Activated gamma-delta T cell treated with Interleukin-2 at 50 U/mL for 16 hours (primary cell): ENCODE measurements around the gene APIP.

Experiments
- DNase-seq: peaks from one replicate; pipeline ENCODE4 v3.0.0-alpha.2; 2020

Gene APIP

GRCh38 chr11:34916015-34916842, at the start of gene APIP, which contains the start of gene PDHX:
Gene APIP, minus strand, starts transcription at chr11:34916379. Its CDS starts 95 bp downstream, at chr11:34916284.
Gene PDHX, plus strand, starts transcription at chr11:34916618. Its CDS starts 38 bp downstream, at chr11:34916656.
- DNase-seq, result peak; percentile 96

GRCh38 chr11:34964610-34965331, 48.6 kb upstream of the APIP start:
- no peak for DNase-seq

GRCh38 chr11:34963351-34963750, 47.2 kb upstream of the APIP start:
- no peak for DNase-seq

- DNase-seq, result no peak
These were observed 45.9 kb upstream of the APIP start for GRCh38 chr11:34962034-34962433.

- no peak for DNase-seq
These were observed 44.1 kb upstream of the APIP start for GRCh38 chr11:34960277-34960676.

GRCh38 chr11:34959770-34960169, 43.6 kb upstream of the APIP start:
- DNase-seq, result no peak

- DNase-seq, result no peak
These were observed 41.4 kb upstream of the APIP start for GRCh38 chr11:34957606-34958005.

GRCh38 chr11:34957206-34957605, 41.0 kb upstream of the APIP start:
- DNase-seq, result no peak

GRCh38 chr11:34953955-34954354, 37.8 kb upstream of the APIP start:
- DNase-seq, result no peak

- DNase-seq, result no peak
These were observed 32.5 kb upstream of the APIP start for GRCh38 chr11:34948696-34949095.

- no peak for DNase-seq
These were observed 28.5 kb upstream of the APIP start for GRCh38 chr11:34944692-34945091.

GRCh38 chr11:34941688-34942087, 25.5 kb upstream of the APIP start:
- no peak for DNase-seq

- no peak for DNase-seq
These were observed 24.0 kb upstream of the APIP start for GRCh38 chr11:34940026-34940677.

- DNase-seq, result no peak
These were observed 22.4 kb upstream of the APIP start for GRCh38 chr11:34938611-34939010.

- no peak for DNase-seq
These were observed 20.9 kb upstream of the APIP start for GRCh38 chr11:34936945-34937629.

- no peak for DNase-seq
These were observed 13.9 kb upstream of the APIP start for GRCh38 chr11:34929794-34930763.

- no peak for DNase-seq
These were observed 12.9 kb upstream of the APIP start for GRCh38 chr11:34928960-34929680.

- no peak for DNase-seq
These were observed 12.2 kb upstream of the APIP start for GRCh38 chr11:34928268-34928959.

GRCh38 chr11:34926831-34927132, 10.6 kb upstream of the APIP start:
- DNase-seq, result no peak

GRCh38 chr11:34926101-34926830, 10.1 kb upstream of the APIP start:
- peak; percentile 8 for DNase-seq
